ENCODE data around the gene TGFBR3. TPM values are rescaled to one million over a fixed set of nuclear protein-coding genes. Genes with fewer than 3 reads are reported as not detected.

TGFBR3 gene
- total RNA-seq, 2 experiments from 2014 or later: 5.5 to 7.5 TPM

- Mint-ChIP-seq H3K27me3 (no peaks in the 10 kb centered on the region), H3K4me3 (no peak overlapping the region), H3K36me3 (ENCODE audit: low read depth) (no peaks in the 10 kb centered on the region), H3K4me1 (ENCODE audit: low read depth) (peaks cover 76% of the 10 kb centered on the region), H3K9me3 (peaks cover 1% of the 10 kb centered on the region), H3K27ac (no peak overlapping the region)
- ATAC-seq (no peak), DNase-seq (no peak)
- ChIA-PET POLR2A (interaction anchor here (0.7 to 0.8 kb wide), 2 partner anchors 11 to 16 kb away, joined by 3 to 4 read pairs; no protein-coding TSS in a partner anchor), CTCF (interaction anchor here (0.6 to 2.8 kb wide), 3 partner anchors 8 to 15 kb away, joined by 3 to 17 read pairs (median 4); partner anchors contain the start of gene TGFBR3)
- TF ChIP-seq CTCF (IDR thresholded peaks at IDR 0.05): no peak
- intact Hi-C loops (cut with micrococcal nuclease): no loop called here
Observed at GRCh38 chr1:91874167-91874566, 11.8 kb downstream of the TGFBR3 start.

GRCh38 chr1:91872559-91873081 lies 13.3 kb downstream of the TGFBR3 start:
- ATAC-seq: peak; percentile 28
- peak overlapping the region; percentile 6 for H3K27ac Mint-ChIP-seq
- TF ChIP-seq CTCF (IDR thresholded peaks at IDR 0.05): no peak
- peak overlapping the region; percentile 17 for H3K4me3 Mint-ChIP-seq
- H3K27me3 Mint-ChIP-seq: no peaks in the 10 kb centered on the region
- intact Hi-C loops (cut with micrococcal nuclease): no loop called here
- CTCF ChIA-PET: interaction anchor here (1.0 to 2.8 kb wide), 4 partner anchors 12 to 32 kb away, joined by 3 to 17 read pairs (median 3); partner anchors contain the start of gene TGFBR3
- H3K4me1 Mint-ChIP-seq (ENCODE audit: low read depth): peaks cover 62% of the 10 kb centered on the region
- peak; percentile 75 for DNase-seq
- H3K36me3 Mint-ChIP-seq (ENCODE audit: low read depth): no peaks in the 10 kb centered on the region
- H3K9me3 Mint-ChIP-seq: peaks cover 1% of the 10 kb centered on the region
- POLR2A ChIA-PET: interaction anchor here (1.0 to 1.2 kb wide), 3 partner anchors 9 to 26 kb away, joined by 3 read pairs; partner anchors contain the start of gene TGFBR3

GRCh38 chr1:91872000-91872399 lies 14.0 kb downstream of the TGFBR3 start:
- Mint-ChIP-seq H3K27ac (no peak overlapping the region), H3K4me3 (no peak overlapping the region), H3K27me3 (no peaks in the 10 kb centered on the region), H3K4me1 (ENCODE audit: low read depth) (peaks cover 56% of the 10 kb centered on the region), H3K9me3 (peaks cover 1% of the 10 kb centered on the region), H3K36me3 (ENCODE audit: low read depth) (no peaks in the 10 kb centered on the region)
- no peak for ATAC-seq
- intact Hi-C loops (cut with micrococcal nuclease): no loop called here
- POLR2A ChIA-PET: interaction anchor here (1.0 to 1.2 kb wide), 3 partner anchors 9 to 25 kb away, joined by 3 read pairs; partner anchors contain the start of gene TGFBR3
- no peak for DNase-seq
- CTCF ChIA-PET: interaction anchor here (1.2 to 2.8 kb wide), 3 partner anchors 12 to 17 kb away, joined by 3 to 17 read pairs (median 3); partner anchors contain the start of gene TGFBR3
- no peak for TF ChIP-seq CTCF (IDR thresholded peaks at IDR 0.05)

GRCh38 chr1:91870322-91870721 lies 15.6 kb downstream of the TGFBR3 start:
- POLR2A ChIA-PET: interaction anchor here (1.5 kb wide), 1 partner anchor 60 kb away, joined by 3 read pairs; no protein-coding TSS in a partner anchor

More at GRCh38 chr1:91870322-91870721, 15.6 kb downstream of the TGFBR3 start:
- no peak overlapping the region for H3K4me3 Mint-ChIP-seq
- H3K36me3 Mint-ChIP-seq (ENCODE audit: low read depth): no peaks in the 10 kb centered on the region
- peaks cover 1% of the 10 kb centered on the region for H3K9me3 Mint-ChIP-seq
- DNase-seq (no peak), ATAC-seq (no peak)
- CTCF ChIA-PET: no interaction called here
- TF ChIP-seq CTCF (IDR thresholded peaks at IDR 0.05): no peak
- H3K4me1 Mint-ChIP-seq (ENCODE audit: low read depth): peaks cover 41% of the 10 kb centered on the region
- intact Hi-C loops (cut with micrococcal nuclease): no loop called here
- H3K27me3 Mint-ChIP-seq: no peaks in the 10 kb centered on the region
- H3K27ac Mint-ChIP-seq: no peak overlapping the region

Measured in activated CD8-positive, alpha-beta T cell treated with anti-CD3 and anti-CD28 coated beads for 36 hours (primary cell).